ENCODE measurements around the gene FLYWCH1. TPM values are rescaled to one million over a fixed set of nuclear protein-coding genes. Genes with fewer than 3 reads are reported as not detected.

The FLYWCH1 gene
- total and polyA plus RNA-seq, 9 of the 15 experiments (the other 6 are each of a cell fraction or from before 2014, with no cell fraction given): 0.18 to 33.6 (median 11.3) TPM

- 0 out of 2 replicates have a peak, but pooled peaks have one; percentile 2 for TF ChIP-seq THRB (CRISPR knock-in tag; conservative IDR thresholded peaks at IDR 0.05)
- 0 out of 4 replicates have a peak, but pooled peaks of 1 of the 2 experiments have one; percentile 10 for TF ChIP-seq FOXA3 (CRISPR knock-in tag; conservative IDR thresholded peaks at IDR 0.05 in 1 of 2, IDR thresholded peaks at IDR 0.05 in 1 of 2)
- TF ChIP-seq HMGXB4 (CRISPR knock-in tag; IDR thresholded peaks at IDR 0.05): peak; percentile 67; the same call in 1 of the 2 replicates
- no peak for TF ChIP-seq ZNF830 (CRISPR knock-in tag; IDR thresholded peaks at IDR 0.05)
- TF ChIP-seq L3MBTL2 (IDR thresholded peaks at IDR 0.05): peak; percentile 79
- TF ChIP-seq ZBTB1 (CRISPR knock-in tag; IDR thresholded peaks at IDR 0.05; ENCODE audit: borderline replicate concordance, low read depth): peak; percentile 72
- TF ChIP-seq, protein P1, sequence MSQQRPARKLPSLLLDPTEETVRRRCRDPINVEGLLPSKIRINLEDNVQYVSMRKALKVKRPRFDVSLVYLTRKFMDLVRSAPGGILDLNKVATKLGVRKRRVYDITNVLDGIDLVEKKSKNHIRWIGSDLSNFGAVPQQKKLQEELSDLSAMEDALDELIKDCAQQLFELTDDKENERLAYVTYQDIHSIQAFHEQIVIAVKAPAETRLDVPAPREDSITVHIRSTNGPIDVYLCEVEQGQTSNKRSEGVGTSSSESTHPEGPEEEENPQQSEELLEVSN (IDR thresholded peaks at IDR 0.05; ENCODE audit: borderline replicate concordance in 1 of 2, extremely low read depth in 1 of 2, insufficient read depth in 1 of 2, insufficient read length in 1 of 2, low read depth in 1 of 2, low read length in 1 of 2, poor library complexity in 1 of 2, severe bottlenecking in 1 of 2): peak in 1 of 2 experiments; percentile 36
- peak; percentile 91 to 94 (median 92) for TF ChIP-seq CTCF (IDR thresholded peaks at IDR 0.05 in 2 of 3, conservative IDR thresholded peaks at IDR 0.05 in 1 of 3; ENCODE audit: insufficient read depth in 2 of 3, low read depth in 1 of 3, low read length in 3 of 3)
- TF ChIP-seq POLR3A (IDR thresholded peaks at IDR 0.05; ENCODE audit: borderline replicate concordance, extremely low read depth, insufficient read depth, insufficient read length): no peak
- 0 out of 2 replicates have a peak, but pooled peaks have one; percentile 42 for TF ChIP-seq ZNF197 (CRISPR knock-in tag; IDR thresholded peaks at IDR 0.05; ENCODE audit: low read depth)
- TF ChIP-seq ZNF124 (CRISPR knock-in tag; IDR thresholded peaks at IDR 0.05): no peak
- TF ChIP-seq, protein P2, sequence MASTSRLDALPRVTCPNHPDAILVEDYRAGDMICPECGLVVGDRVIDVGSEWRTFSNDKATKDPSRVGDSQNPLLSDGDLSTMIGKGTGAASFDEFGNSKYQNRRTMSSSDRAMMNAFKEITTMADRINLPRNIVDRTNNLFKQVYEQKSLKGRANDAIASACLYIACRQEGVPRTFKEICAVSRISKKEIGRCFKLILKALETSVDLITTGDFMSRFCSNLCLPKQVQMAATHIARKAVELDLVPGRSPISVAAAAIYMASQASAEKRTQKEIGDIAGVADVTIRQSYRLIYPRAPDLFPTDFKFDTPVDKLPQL (IDR thresholded peaks at IDR 0.05; ENCODE audit: extremely low read depth, insufficient read length): no peak
- TF ChIP-seq PRPF4 (IDR thresholded peaks at IDR 0.05; ENCODE audit: insufficient read depth, low read depth, low read length, poor library complexity, severe bottlenecking): no peak
- TF ChIP-seq, protein P3, sequence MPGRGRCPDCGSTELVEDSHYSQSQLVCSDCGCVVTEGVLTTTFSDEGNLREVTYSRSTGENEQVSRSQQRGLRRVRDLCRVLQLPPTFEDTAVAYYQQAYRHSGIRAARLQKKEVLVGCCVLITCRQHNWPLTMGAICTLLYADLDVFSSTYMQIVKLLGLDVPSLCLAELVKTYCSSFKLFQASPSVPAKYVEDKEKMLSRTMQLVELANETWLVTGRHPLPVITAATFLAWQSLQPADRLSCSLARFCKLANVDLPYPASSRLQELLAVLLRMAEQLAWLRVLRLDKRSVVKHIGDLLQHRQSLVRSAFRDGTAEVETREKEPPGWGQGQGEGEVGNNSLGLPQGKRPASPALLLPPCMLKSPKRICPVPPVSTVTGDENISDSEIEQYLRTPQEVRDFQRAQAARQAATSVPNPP (IDR thresholded peaks at IDR 0.05; ENCODE audit: borderline replicate concordance, insufficient read depth, insufficient read length): no peak
- no peak for TF ChIP-seq ESRRA (IDR thresholded peaks at IDR 0.05; ENCODE audit: borderline replicate concordance, low read depth)
- TF ChIP-seq ELF2 (CRISPR knock-in tag; IDR thresholded peaks at IDR 0.05): no peak
Measured at GRCh38 chr16:2904100-2904921, 7.4 kb upstream of the FLYWCH1 start (continued).

Data from K562 (cell line).